HEK293 (cell line): ENCODE measurements around the gene TNFRSF25.

Source experiments
- CTCF ChIA-PET: fragments of 350-600 bp; formaldehyde crosslinking; extraction: SDS; loops from one replicate; lab custom pipeline; 2021; ENCODE audit warnings: antibody characterized with exemption; lab: Yijun Ruan, JAX
- POLR2A ChIA-PET: fragments of 300-600 bp; formaldehyde crosslinking; extraction: SDS; loops from one replicate; lab custom pipeline; 2020; ENCODE audit warnings: antibody characterized with exemption, inconsistent platforms; lab: Yijun Ruan, JAX
- H3K27ac ChIP-seq: fragments of 200-500 bp; sonication (Bioruptor generic); 2 replicates; pipeline ENCODE4 v1.5.1; 2014; ENCODE audit warnings: low read depth, low read length, control low read depth, inconsistent platforms; ENCODE audit errors: extremely low read depth
- H3K36me3 ChIP-seq, 2 experiments: fragments of 200-500 bp in 1 of 2; sonication (Bioruptor generic) in 1 of 2; 1 replicate in 1 of 2; 2 replicates in 1 of 2; pipeline ENCODE4 v1.5.1; 2014 to 2017; ENCODE audit warnings: inconsistent platforms in 2 of 2, low read length in 2 of 2; ENCODE audit not compliant: control insufficient read depth in 2 of 2, insufficient read depth in 1 of 2
- H3K4me1 ChIP-seq: fragments of 200-500 bp; sonication (Bioruptor generic); 2 replicates; pipeline ENCODE4 v1.5.1; 2014; ENCODE audit warnings: mild to moderate bottlenecking, low read length, inconsistent platforms; ENCODE audit not compliant: control insufficient read depth, insufficient read depth
- H3K4me3 ChIP-seq: 2 replicates; pipeline ENCODE4 v1.5.1; 2011; ENCODE audit warnings: low read depth, mild to moderate bottlenecking, control low read depth, low read length, moderate library complexity
- H3K9me3 ChIP-seq: fragments of 200-500 bp; sonication (Bioruptor generic); 2 replicates; pipeline ENCODE4 v1.5.1; 2014; ENCODE audit warnings: low read depth, low read length, inconsistent platforms; ENCODE audit not compliant: control insufficient read depth, insufficient read depth
- GLIS1 ChIP-seq: fragments of 450-650 bp; formaldehyde crosslinking; IDR thresholded peaks from 2 replicates; pipeline ENCODE4 v1.5.1; 2016; ENCODE audit warnings: missing biosample characterization, missing genetic modification characterization
- ZFHX2 ChIP-seq: fragments of 450-650 bp; formaldehyde crosslinking; conservative IDR thresholded peaks from 2 replicates; pipeline ENCODE4 v1.5.1; 2016; ENCODE audit warnings: missing biosample characterization, missing genetic modification characterization
- ZNF133 ChIP-seq: fragments of 450-650 bp; formaldehyde crosslinking; IDR thresholded peaks from 2 replicates; pipeline ENCODE4 v1.5.1; 2016; ENCODE audit warnings: missing biosample characterization, missing genetic modification characterization
- ZNF214 ChIP-seq: fragments of 450-650 bp; formaldehyde crosslinking; IDR thresholded peaks from 2 replicates; pipeline ENCODE4 v1.5.1; 2017; ENCODE audit warnings: missing biosample characterization, mild to moderate bottlenecking, missing genetic modification characterization, borderline replicate concordance
- ZNF473 ChIP-seq: fragments of 450-650 bp; formaldehyde crosslinking; IDR thresholded peaks from 2 replicates; pipeline ENCODE4 v1.5.1; 2017; ENCODE audit warnings: missing biosample characterization, missing genetic modification characterization
- ZNF561 ChIP-seq: fragments of 450-650 bp; IDR thresholded peaks from 2 replicates; pipeline ENCODE4 v1.5.1; 2018; ENCODE audit warnings: missing biosample characterization, missing genetic modification characterization, borderline replicate concordance
- ZNF660 ChIP-seq: fragments of 450-650 bp; IDR thresholded peaks from 2 replicates; pipeline ENCODE4 v1.5.1; 2018; ENCODE audit warnings: missing biosample characterization, mild to moderate bottlenecking, missing genetic modification characterization
- ZNF768 ChIP-seq: fragments of 450-650 bp; formaldehyde crosslinking; IDR thresholded peaks from 2 replicates; pipeline ENCODE4 v1.5.1; 2018; ENCODE audit warnings: missing biosample characterization, mild to moderate bottlenecking, missing genetic modification characterization
- ZNF777 ChIP-seq: fragments of 450-650 bp; formaldehyde crosslinking; IDR thresholded peaks from 2 replicates; pipeline ENCODE4 v1.5.1; 2017; ENCODE audit warnings: missing biosample characterization, missing genetic modification characterization, borderline replicate concordance
- ZNF785 ChIP-seq: fragments of 450-650 bp; formaldehyde crosslinking; IDR thresholded peaks from 2 replicates; pipeline ENCODE4 v1.5.1; 2016; ENCODE audit warnings: missing biosample characterization, missing genetic modification characterization
- TF ChIP-seq, protein P1 (sequence below): fragments of 450-650 bp; formaldehyde crosslinking; IDR thresholded peaks from 2 replicates; pipeline ENCODE4 v1.5.1; 2016; ENCODE audit warnings: missing biosample characterization, missing genetic modification characterization
- TF ChIP-seq, protein P2 (sequence below): fragments of 450-650 bp; formaldehyde crosslinking; IDR thresholded peaks from 2 replicates; pipeline ENCODE4 v1.5.1; 2016; ENCODE audit warnings: missing biosample characterization, missing genetic modification characterization, low read depth
- TF ChIP-seq, protein P3 (sequence below): fragments of 450-650 bp; formaldehyde crosslinking; IDR thresholded peaks from 2 replicates; pipeline ENCODE4 v1.5.1; 2017; ENCODE audit warnings: missing biosample characterization, missing genetic modification characterization
- TF ChIP-seq, protein P4 (sequence below): fragments of 450-650 bp; formaldehyde crosslinking; IDR thresholded peaks from 2 replicates; pipeline ENCODE4 v1.5.1; 2016; ENCODE audit warnings: missing biosample characterization, missing genetic modification characterization
- TF ChIP-seq, protein P5 (sequence below): fragments of 450-650 bp; formaldehyde crosslinking; IDR thresholded peaks from 2 replicates; pipeline ENCODE4 v1.5.1; 2016; ENCODE audit warnings: missing biosample characterization, missing genetic modification characterization
- TF ChIP-seq, protein P6 (sequence below): fragments of 450-650 bp; formaldehyde crosslinking; IDR thresholded peaks from 2 replicates; pipeline ENCODE4 v1.5.1; 2016; ENCODE audit warnings: missing biosample characterization, missing genetic modification characterization, low read depth
- TF ChIP-seq, protein P7 (sequence below): fragments of 450-650 bp; formaldehyde crosslinking; IDR thresholded peaks from 2 replicates; pipeline ENCODE4 v1.5.1; 2017; ENCODE audit warnings: missing biosample characterization, mild to moderate bottlenecking, missing genetic modification characterization, moderate library complexity
- TF ChIP-seq, protein P8 (sequence below): sonication (generic); formaldehyde crosslinking; IDR thresholded peaks from 2 replicates; pipeline ENCODE4 v1.8.1; 2022; ENCODE audit warnings: mild to moderate bottlenecking, moderate library complexity, missing genetic modification reagents
- TF ChIP-seq, protein P9 (sequence below): fragments of 450-650 bp; formaldehyde crosslinking; IDR thresholded peaks from 2 replicates; pipeline ENCODE4 v1.5.1; 2016; ENCODE audit warnings: missing biosample characterization, missing genetic modification characterization

The TNFRSF25 gene

DNA sequence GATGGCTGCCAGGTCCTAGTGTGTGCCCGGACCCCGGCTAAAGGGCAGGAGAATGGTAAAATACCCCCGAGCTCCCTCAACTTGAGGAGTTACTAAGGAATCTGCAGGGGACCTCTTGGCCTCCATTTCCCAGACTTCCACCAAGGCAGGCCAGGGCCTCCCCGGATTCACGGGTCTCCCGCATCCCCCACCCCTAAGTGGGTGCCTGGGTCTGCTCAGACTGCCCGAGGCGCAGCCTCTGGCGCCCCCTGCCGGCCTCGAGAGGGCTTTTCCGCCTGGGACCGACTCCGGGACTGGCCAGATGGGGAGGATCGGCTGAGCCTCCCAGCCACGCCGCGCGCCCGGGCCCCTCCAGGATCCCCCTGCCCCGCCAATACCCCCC is 23.8 kb upstream of the TNFRSF25 start (continued):
- TF ChIP-seq, protein P1, sequence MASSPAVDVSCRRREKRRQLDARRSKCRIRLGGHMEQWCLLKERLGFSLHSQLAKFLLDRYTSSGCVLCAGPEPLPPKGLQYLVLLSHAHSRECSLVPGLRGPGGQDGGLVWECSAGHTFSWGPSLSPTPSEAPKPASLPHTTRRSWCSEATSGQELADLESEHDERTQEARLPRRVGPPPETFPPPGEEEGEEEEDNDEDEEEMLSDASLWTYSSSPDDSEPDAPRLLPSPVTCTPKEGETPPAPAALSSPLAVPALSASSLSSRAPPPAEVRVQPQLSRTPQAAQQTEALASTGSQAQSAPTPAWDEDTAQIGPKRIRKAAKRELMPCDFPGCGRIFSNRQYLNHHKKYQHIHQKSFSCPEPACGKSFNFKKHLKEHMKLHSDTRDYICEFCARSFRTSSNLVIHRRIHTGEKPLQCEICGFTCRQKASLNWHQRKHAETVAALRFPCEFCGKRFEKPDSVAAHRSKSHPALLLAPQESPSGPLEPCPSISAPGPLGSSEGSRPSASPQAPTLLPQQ (tag by site-specific recombination) = no peak
- TF ChIP-seq ZNF473 (tag by site-specific recombination) (no peak), ZFHX2 (tag by site-specific recombination) (no peak), ZNF768 (tag by site-specific recombination) (no peak), GLIS1 (tag by site-specific recombination) (peak; percentile 19), ZNF785 (tag by site-specific recombination) (no peak), ZNF660 (tag by site-specific recombination) (0 out of 2 replicates have a peak, but pooled peaks have one; percentile 17), ZNF133 (tag by site-specific recombination) (no peak), ZNF214 (tag by site-specific recombination) (no peak)
- TF ChIP-seq, protein P2, sequence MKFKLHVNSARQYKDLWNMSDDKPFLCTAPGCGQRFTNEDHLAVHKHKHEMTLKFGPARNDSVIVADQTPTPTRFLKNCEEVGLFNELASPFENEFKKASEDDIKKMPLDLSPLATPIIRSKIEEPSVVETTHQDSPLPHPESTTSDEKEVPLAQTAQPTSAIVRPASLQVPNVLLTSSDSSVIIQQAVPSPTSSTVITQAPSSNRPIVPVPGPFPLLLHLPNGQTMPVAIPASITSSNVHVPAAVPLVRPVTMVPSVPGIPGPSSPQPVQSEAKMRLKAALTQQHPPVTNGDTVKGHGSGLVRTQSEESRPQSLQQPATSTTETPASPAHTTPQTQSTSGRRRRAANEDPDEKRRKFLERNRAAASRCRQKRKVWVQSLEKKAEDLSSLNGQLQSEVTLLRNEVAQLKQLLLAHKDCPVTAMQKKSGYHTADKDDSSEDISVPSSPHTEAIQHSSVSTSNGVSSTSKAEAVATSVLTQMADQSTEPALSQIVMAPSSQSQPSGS (tag by site-specific recombination) = no peak
- TF ChIP-seq, protein P3, sequence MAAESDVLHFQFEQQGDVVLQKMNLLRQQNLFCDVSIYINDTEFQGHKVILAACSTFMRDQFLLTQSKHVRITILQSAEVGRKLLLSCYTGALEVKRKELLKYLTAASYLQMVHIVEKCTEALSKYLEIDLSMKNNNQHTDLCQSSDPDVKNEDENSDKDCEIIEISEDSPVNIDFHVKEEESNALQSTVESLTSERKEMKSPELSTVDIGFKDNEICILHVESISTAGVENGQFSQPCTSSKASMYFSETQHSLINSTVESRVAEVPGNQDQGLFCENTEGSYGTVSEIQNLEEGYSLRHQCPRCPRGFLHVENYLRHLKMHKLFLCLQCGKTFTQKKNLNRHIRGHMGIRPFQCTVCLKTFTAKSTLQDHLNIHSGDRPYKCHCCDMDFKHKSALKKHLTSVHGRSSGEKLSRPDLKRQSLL (tag by site-specific recombination) = no peak
- TF ChIP-seq, protein P4, sequence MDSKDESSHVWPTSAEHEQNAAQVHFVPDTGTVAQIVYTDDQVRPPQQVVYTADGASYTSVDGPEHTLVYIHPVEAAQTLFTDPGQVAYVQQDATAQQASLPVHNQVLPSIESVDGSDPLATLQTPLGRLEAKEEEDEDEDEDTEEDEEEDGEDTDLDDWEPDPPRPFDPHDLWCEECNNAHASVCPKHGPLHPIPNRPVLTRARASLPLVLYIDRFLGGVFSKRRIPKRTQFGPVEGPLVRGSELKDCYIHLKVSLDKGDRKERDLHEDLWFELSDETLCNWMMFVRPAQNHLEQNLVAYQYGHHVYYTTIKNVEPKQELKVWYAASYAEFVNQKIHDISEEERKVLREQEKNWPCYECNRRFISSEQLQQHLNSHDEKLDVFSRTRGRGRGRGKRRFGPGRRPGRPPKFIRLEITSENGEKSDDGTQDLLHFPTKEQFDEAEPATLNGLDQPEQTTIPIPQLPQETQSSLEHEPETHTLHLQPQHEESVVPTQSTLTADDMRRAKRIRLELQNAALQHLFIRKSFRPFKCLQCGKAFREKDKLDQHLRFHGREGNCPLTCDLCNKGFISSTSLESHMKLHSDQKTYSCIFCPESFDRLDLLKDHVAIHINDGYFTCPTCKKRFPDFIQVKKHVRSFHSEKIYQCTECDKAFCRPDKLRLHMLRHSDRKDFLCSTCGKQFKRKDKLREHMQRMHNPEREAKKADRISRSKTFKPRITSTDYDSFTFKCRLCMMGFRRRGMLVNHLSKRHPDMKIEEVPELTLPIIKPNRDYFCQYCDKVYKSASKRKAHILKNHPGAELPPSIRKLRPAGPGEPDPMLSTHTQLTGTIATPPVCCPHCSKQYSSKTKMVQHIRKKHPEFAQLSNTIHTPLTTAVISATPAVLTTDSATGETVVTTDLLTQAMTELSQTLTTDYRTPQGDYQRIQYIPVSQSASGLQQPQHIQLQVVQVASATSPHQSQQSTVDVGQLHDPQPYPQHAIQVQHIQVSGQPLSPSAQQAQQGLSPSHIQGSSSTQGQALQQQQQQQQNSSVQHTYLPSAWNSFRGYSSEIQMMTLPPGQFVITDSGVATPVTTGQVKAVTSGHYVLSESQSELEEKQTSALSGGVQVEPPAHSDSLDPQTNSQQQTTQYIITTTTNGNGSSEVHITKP = no peak

DNA sequence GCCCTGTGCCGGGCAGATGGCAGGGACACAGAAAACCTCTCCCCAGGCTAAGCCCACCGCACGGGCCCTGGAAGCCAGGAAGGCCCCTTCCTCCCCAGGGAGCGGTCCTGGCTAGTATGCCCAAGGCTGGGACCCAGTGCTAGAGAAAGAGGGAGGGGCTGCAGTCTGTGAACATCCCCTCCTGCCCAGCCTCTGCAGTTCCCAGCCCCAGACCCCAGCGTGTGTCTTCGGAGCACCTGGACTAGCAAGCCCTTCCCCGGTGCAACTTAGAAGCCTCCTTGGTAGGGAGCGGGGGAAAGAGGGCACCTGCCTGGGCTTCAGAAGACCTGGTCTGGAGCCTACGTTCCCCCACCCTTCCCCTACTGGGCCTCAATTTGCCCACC is 23.4 kb upstream of the TNFRSF25 start:
- ChIA-PET CTCF (interaction anchor here (0.6 to 3.6 kb wide), 16 partner anchors 9 to 307 kb away, joined by 3 to 40 read pairs (median 5); no protein-coding TSS in a partner anchor), POLR2A (interaction anchor here (2.0 kb wide), 1 partner anchor 15 kb away, joined by 4 read pairs; no protein-coding TSS in a partner anchor)
- Histone ChIP-seq H3K27ac (no peak overlapping the region), H3K4me3 (no peak overlapping the region), H3K36me3 (no peaks in the 10 kb centered on the region), H3K4me1 (no peaks in the 10 kb centered on the region), H3K9me3 (no peaks in the 10 kb centered on the region)
- TF ChIP-seq, protein P5, sequence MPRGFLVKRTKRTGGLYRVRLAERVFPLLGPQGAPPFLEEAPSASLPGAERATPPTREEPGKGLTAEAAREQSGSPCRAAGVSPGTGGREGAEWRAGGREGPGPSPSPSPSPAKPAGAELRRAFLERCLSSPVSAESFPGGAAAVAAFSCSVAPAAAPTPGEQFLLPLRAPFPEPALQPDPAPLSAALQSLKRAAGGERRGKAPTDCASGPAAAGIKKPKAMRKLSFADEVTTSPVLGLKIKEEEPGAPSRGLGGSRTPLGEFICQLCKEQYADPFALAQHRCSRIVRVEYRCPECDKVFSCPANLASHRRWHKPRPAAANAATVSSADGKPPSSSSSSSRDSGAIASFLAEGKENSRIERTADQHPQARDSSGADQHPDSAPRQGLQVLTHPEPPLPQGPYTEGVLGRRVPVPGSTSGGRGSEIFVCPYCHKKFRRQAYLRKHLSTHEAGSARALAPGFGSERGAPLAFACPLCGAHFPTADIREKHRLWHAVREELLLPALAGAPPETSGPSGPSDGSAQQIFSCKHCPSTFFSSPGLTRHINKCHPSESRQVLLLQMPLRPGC (tag by site-specific recombination) = no peak
- TF ChIP-seq ZNF777 (tag by site-specific recombination) (no peak), ZNF561 (tag by site-specific recombination) (no peak)
- TF ChIP-seq, protein P6, sequence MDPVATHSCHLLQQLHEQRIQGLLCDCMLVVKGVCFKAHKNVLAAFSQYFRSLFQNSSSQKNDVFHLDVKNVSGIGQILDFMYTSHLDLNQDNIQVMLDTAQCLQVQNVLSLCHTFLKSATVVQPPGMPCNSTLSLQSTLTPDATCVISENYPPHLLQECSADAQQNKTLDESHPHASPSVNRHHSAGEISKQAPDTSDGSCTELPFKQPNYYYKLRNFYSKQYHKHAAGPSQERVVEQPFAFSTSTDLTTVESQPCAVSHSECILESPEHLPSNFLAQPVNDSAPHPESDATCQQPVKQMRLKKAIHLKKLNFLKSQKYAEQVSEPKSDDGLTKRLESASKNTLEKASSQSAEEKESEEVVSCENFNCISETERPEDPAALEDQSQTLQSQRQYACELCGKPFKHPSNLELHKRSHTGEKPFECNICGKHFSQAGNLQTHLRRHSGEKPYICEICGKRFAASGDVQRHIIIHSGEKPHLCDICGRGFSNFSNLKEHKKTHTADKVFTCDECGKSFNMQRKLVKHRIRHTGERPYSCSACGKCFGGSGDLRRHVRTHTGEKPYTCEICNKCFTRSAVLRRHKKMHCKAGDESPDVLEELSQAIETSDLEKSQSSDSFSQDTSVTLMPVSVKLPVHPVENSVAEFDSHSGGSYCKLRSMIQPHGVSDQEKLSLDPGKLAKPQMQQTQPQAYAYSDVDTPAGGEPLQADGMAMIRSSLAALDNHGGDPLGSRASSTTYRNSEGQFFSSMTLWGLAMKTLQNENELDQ = no peak
- TF ChIP-seq, protein P7, sequence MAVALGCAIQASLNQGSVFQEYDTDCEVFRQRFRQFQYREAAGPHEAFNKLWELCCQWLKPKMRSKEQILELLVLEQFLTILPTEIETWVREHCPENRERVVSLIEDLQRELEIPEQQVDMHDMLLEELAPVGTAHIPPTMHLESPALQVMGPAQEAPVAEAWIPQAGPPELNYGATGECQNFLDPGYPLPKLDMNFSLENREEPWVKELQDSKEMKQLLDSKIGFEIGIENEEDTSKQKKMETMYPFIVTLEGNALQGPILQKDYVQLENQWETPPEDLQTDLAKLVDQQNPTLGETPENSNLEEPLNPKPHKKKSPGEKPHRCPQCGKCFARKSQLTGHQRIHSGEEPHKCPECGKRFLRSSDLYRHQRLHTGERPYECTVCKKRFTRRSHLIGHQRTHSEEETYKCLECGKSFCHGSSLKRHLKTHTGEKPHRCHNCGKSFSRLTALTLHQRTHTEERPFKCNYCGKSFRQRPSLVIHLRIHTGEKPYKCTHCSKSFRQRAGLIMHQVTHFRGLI (tag by site-specific recombination) = no peak
- TF ChIP-seq, protein P8, sequence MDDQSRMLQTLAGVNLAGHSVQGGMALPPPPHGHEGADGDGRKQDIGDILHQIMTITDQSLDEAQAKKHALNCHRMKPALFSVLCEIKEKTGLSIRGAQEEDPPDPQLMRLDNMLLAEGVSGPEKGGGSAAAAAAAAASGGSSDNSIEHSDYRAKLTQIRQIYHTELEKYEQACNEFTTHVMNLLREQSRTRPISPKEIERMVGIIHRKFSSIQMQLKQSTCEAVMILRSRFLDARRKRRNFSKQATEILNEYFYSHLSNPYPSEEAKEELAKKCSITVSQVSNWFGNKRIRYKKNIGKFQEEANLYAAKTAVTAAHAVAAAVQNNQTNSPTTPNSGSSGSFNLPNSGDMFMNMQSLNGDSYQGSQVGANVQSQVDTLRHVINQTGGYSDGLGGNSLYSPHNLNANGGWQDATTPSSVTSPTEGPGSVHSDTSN = no peak
- TF ChIP-seq, protein P9, sequence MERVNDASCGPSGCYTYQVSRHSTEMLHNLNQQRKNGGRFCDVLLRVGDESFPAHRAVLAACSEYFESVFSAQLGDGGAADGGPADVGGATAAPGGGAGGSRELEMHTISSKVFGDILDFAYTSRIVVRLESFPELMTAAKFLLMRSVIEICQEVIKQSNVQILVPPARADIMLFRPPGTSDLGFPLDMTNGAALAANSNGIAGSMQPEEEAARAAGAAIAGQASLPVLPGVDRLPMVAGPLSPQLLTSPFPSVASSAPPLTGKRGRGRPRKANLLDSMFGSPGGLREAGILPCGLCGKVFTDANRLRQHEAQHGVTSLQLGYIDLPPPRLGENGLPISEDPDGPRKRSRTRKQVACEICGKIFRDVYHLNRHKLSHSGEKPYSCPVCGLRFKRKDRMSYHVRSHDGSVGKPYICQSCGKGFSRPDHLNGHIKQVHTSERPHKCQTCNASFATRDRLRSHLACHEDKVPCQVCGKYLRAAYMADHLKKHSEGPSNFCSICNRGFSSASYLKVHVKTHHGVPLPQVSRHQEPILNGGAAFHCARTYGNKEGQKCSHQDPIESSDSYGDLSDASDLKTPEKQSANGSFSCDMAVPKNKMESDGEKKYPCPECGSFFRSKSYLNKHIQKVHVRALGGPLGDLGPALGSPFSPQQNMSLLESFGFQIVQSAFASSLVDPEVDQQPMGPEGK = no peak
